Neural crest cell (in vitro differentiated cells): ENCODE results near the gene HLA-DQB1. TPM values are rescaled to one million over a fixed set of nuclear protein-coding genes. Genes with fewer than 3 reads are reported as not detected.

Experiments used
- DNase-seq: peaks from one replicate; pipeline ENCODE4 v3.0.0; 2021; ENCODE audit warnings: low read depth, mixed read lengths, low spot score
- H3K27ac Mint-ChIP-seq: one replicate; pipeline ENCODE4 v1.8.0; 2021; ENCODE audit warnings: mild to moderate bottlenecking, mixed read lengths; ENCODE audit not compliant: unreplicated experiment
- H3K27me3 Mint-ChIP-seq: 2 replicates; pipeline ENCODE4 v1.8.0; 2021; ENCODE audit warnings: low read depth, mild to moderate bottlenecking, mixed read lengths
- H3K36me3 Mint-ChIP-seq: 2 replicates; pipeline ENCODE4 v1.8.0; 2021; ENCODE audit warnings: low read depth, mild to moderate bottlenecking, mixed read lengths
- H3K4me1 Mint-ChIP-seq: 2 replicates; pipeline ENCODE4 v1.8.0; 2021; ENCODE audit warnings: mixed read lengths
- H3K4me3 Mint-ChIP-seq: one replicate; pipeline ENCODE4 v1.8.0; 2021; ENCODE audit warnings: mild to moderate bottlenecking, mixed read lengths
- H3K9me3 Mint-ChIP-seq: 2 replicates; pipeline ENCODE4 v1.8.0; 2021; ENCODE audit warnings: mixed read lengths
- CTCF ChIP-seq: fragments of 200-600 bp; sonication (generic); conservative IDR thresholded peaks from 2 replicates; pipeline ENCODE4 v1.5.0; 2021; ENCODE audit warnings: antibody characterized with exemption, mild to moderate bottlenecking
- total RNA-seq: library from RNA; stranded (reverse); gene quantifications from 2 replicates; pipeline ENCODE4 v1.2.1, GENCODE V29; 2021

HLA-DQB1 gene
- total RNA-seq, 1 donor from 2014 or later, result 0.23 TPM

- no peaks in the 10 kb centered on the region for H3K27me3 Mint-ChIP-seq
- H3K36me3 Mint-ChIP-seq, result no peaks in the 10 kb centered on the region
- no peak overlapping the region for H3K4me3 Mint-ChIP-seq
- no peaks in the 10 kb centered on the region for H3K4me1 Mint-ChIP-seq
- no peak for DNase-seq
- peaks cover 5% of the 10 kb centered on the region for H3K9me3 Mint-ChIP-seq
- H3K27ac Mint-ChIP-seq, result no peak overlapping the region
- no peak for TF ChIP-seq CTCF
Measured at GRCh38 chr6:32627831-32628230, 38.6 kb downstream of the HLA-DQB1 start.

DNA sequence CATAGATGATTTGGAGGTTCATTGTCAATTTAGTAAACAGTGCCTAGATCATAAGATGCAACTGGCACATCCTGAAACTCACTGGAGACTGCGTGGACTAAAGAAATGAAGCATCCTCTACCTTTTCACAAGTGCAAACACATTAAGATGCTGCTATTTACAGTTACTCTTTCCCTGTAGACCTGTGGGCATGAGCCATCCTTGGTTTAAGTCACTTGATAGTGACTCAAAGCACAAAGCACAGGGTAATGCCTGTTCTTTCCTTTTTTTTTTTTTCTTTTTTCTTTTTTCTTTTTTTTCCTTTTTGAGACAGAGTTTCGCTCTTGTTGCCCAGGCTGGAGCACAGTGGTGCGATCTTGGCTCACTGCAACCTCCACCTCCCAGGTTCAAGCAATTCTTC, 39.2 kb downstream of the HLA-DQB1 start:
- no peaks in the 10 kb centered on the region for H3K36me3 Mint-ChIP-seq
- no peaks in the 10 kb centered on the region for H3K27me3 Mint-ChIP-seq
- H3K27ac Mint-ChIP-seq, result no peak overlapping the region
- DNase-seq, result no peak
- H3K9me3 Mint-ChIP-seq, result peaks cover 5% of the 10 kb centered on the region
- no peaks in the 10 kb centered on the region for H3K4me1 Mint-ChIP-seq
- no peak for TF ChIP-seq CTCF
- no peak overlapping the region for H3K4me3 Mint-ChIP-seq

DNA sequence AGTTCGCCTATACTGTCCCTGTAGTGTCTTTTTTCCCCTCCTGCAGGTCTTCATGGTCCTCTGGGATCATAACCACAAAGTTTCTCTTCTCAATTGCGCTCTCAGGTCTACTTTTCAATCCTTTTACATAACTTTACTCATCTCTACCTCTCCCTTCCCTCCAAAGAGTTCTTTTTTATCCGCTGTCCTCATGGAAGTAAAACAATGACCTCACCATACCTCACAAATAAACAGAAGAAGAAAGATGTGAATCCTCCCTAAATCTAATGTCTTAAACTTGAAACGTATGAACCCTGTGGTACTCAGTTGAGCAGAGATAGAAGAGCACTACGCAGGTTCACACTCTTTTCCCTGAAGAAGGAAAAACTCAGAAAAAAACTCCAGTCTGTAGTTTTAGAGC, 41.3 kb downstream of the HLA-DQB1 start:
- no peaks in the 10 kb centered on the region for H3K36me3 Mint-ChIP-seq
- H3K27ac Mint-ChIP-seq, result no peak overlapping the region
- TF ChIP-seq CTCF, result no peak
- no peak overlapping the region for H3K4me3 Mint-ChIP-seq
- H3K27me3 Mint-ChIP-seq, result no peaks in the 10 kb centered on the region
- no peak for DNase-seq
- peaks cover 3% of the 10 kb centered on the region for H3K9me3 Mint-ChIP-seq
- H3K4me1 Mint-ChIP-seq, result no peaks in the 10 kb centered on the region

DNA sequence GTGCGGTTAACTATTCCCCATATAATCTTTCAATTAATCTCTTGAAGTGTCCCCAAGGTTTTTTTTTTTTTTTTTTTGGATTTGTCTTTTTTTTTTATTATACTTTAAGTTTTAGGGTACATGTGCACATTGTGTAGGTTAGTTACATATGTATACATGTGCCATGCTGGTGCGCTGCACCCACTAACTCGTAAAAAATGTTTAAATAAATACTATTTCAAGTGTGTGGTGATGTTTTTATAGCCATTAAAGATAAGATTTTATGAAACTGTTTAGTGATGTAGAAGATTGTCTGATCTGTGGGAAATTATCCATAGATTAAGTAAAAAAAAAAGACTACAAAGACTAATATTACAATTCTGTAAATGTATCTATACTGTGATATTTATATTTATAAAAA, 41.9 kb downstream of the HLA-DQB1 start:
- H3K36me3 Mint-ChIP-seq, result no peaks in the 10 kb centered on the region
- no peaks in the 10 kb centered on the region for H3K4me1 Mint-ChIP-seq
- no peak overlapping the region for H3K4me3 Mint-ChIP-seq
- no peaks in the 10 kb centered on the region for H3K9me3 Mint-ChIP-seq
- no peak for DNase-seq
- no peak overlapping the region for H3K27ac Mint-ChIP-seq
- TF ChIP-seq CTCF, result no peak
- H3K27me3 Mint-ChIP-seq, result no peaks in the 10 kb centered on the region

GRCh38 chr6:32623693-32624092, 42.8 kb downstream of the HLA-DQB1 start:
- Mint-ChIP-seq H3K36me3 (no peaks in the 10 kb centered on the region), H3K27ac (no peak overlapping the region), H3K4me3 (no peak overlapping the region), H3K27me3 (no peaks in the 10 kb centered on the region), H3K4me1 (no peaks in the 10 kb centered on the region), H3K9me3 (no peaks in the 10 kb centered on the region)
- no peak for DNase-seq
- no peak for TF ChIP-seq CTCF
